ENCODE data around the gene TRIM63. TPM values are rescaled to one million over a fixed set of nuclear protein-coding genes. Genes with fewer than 3 reads are reported as not detected.

Gene TRIM63
- total and polyA plus RNA-seq, 9 of the 15 experiments (the other 6 are each of a cell fraction or from before 2014, with no cell fraction given): 0.08 to 0.57 (median 0.36) TPM

- 0 out of 2 replicates have a peak, but pooled peaks have one; percentile 57 for TF ChIP-seq ZNF395 (CRISPR knock-in tag; IDR thresholded peaks at IDR 0.05)
- TF ChIP-seq NR4A1 (CRISPR knock-in tag; IDR thresholded peaks at IDR 0.05): 0 out of 2 replicates have a peak, but pooled peaks have one; percentile 6
- TF ChIP-seq NR4A1 (tag; IDR thresholded peaks at IDR 0.05): no peak; the same call in 1 of the 2 replicates
- peak; percentile 20 for TF ChIP-seq CCNT2 (IDR thresholded peaks at IDR 0.05; ENCODE audit: borderline replicate concordance, extremely low read depth, insufficient read length, low read depth, low read length)
- peak in 1 of 2 experiments; percentile 57; a peak in 3 of 4 replicates for TF ChIP-seq RAD21 (CRISPR knock-in tag; conservative IDR thresholded peaks at IDR 0.05 in 1 of 2, IDR thresholded peaks at IDR 0.05 in 1 of 2)
- TF ChIP-seq HDAC1 (IDR thresholded peaks at IDR 0.05): peak in 1 of 2 experiments; percentile 17; a peak in 1 of 4 replicates
- TF ChIP-seq GABPA (tag; conservative IDR thresholded peaks at IDR 0.05; ENCODE audit: low read depth): peak; percentile 57; the same call in 1 of the 2 replicates
- 0 out of 2 replicates have a peak, but pooled peaks have one; percentile 17 for TF ChIP-seq MECOM (CRISPR knock-in tag; IDR thresholded peaks at IDR 0.05)
- 0 out of 4 replicates have a peak, but pooled peaks of 1 of the 2 experiments have one; percentile 33 for TF ChIP-seq ETV6 (IDR thresholded peaks at IDR 0.05; ENCODE audit: borderline replicate concordance in 1 of 2, low read depth in 2 of 2, low read length in 1 of 2)
- TF ChIP-seq ETV6 (CRISPR knock-in tag; IDR thresholded peaks at IDR 0.05; ENCODE audit: borderline replicate concordance): no peak
- TF ChIP-seq ZNF354B (CRISPR knock-in tag; IDR thresholded peaks at IDR 0.05): no peak
- TF ChIP-seq POLR2G (IDR thresholded peaks at IDR 0.05; ENCODE audit: low read depth, low read length): peak; percentile 34; the same call in 1 of the 2 replicates
- TF ChIP-seq MNT (conservative IDR thresholded peaks at IDR 0.05): 0 out of 4 replicates have a peak, but pooled peaks of 1 of the 2 experiments have one; percentile 16
- peak in 1 of 2 experiments; percentile 56; a peak in 2 of 4 replicates for TF ChIP-seq UBTF (IDR thresholded peaks at IDR 0.05; ENCODE audit: borderline replicate concordance in 1 of 2, low read depth in 2 of 2, low read length in 2 of 2)
- 0 out of 2 replicates have a peak, but pooled peaks have one; percentile 45 for TF ChIP-seq FOXP1 (CRISPR knock-in tag; IDR thresholded peaks at IDR 0.05)
- TF ChIP-seq ZNF175 (CRISPR knock-in tag; IDR thresholded peaks at IDR 0.05; ENCODE audit: low read depth): peak; percentile 42; the same call in 1 of the 2 replicates
Measured at GRCh38 chr1:26094677-26095383, 27.4 kb upstream of the TRIM63 start (continued).
